ENCODE results near the gene SLMAP.

DNA sequence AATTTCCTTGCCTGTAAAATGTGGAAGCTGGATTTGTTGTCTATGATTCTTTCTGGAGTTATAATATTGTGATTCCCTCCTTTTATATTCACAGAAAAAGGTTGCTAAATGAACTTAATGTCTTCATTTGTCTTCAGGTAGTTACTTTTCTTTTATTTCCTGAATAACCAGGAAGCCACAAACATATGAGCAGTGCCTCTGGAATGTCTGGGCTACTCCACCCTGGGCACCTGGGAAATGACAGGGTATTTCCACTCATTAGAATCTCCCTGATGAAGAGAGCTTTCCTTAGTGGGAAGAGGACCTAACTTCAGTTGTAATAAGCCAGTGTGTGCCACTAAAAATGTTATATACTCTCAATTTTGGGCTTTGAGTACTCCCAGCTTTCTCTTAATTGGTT is 3.8 kb upstream of the SLMAP start:
- TF ChIP-seq, protein P1, sequence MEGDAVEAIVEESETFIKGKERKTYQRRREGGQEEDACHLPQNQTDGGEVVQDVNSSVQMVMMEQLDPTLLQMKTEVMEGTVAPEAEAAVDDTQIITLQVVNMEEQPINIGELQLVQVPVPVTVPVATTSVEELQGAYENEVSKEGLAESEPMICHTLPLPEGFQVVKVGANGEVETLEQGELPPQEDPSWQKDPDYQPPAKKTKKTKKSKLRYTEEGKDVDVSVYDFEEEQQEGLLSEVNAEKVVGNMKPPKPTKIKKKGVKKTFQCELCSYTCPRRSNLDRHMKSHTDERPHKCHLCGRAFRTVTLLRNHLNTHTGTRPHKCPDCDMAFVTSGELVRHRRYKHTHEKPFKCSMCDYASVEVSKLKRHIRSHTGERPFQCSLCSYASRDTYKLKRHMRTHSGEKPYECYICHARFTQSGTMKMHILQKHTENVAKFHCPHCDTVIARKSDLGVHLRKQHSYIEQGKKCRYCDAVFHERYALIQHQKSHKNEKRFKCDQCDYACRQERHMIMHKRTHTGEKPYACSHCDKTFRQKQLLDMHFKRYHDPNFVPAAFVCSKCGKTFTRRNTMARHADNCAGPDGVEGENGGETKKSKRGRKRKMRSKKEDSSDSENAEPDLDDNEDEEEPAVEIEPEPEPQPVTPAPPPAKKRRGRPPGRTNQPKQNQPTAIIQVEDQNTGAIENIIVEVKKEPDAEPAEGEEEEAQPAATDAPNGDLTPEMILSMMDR (IDR thresholded peaks at IDR 0.05): no peak
- no peak for TF ChIP-seq POLR2A (IDR thresholded peaks at IDR 0.05)
- no peak for TF ChIP-seq POLR2AphosphoS5 (IDR thresholded peaks at IDR 0.05)

Data from suprapubic skin (tissue), 4 donors.